Sigmoid colon (tissue), 4 donors: ENCODE measurements around the gene KIAA0232.

Source experiments
- CTCF ChIP-seq, 4 experiments: fragments of 450-650 bp in 3 of 4; fragments of 200-600 bp in 1 of 4; IDR thresholded peaks; one replicate each; pipeline ENCODE4 v1.5.1; 2016 to 2019; ENCODE audit warnings: antibody characterized with exemption in 4 of 4, mild to moderate bottlenecking in 3 of 4, moderate library complexity in 2 of 4
- POLR2A ChIP-seq, 2 donors: fragments of 450-650 bp; IDR thresholded peaks; one replicate each; pipeline ENCODE4 v1.6.1; 2016; ENCODE audit warnings: antibody characterized with exemption in 2 of 2, mild to moderate bottlenecking in 2 of 2, moderate library complexity in 2 of 2
- POLR2AphosphoS5 ChIP-seq, 4 donors: sonication (generic); formaldehyde crosslinking; IDR thresholded peaks; one replicate each; pipeline ENCODE4 v1.6.1; 2017; ENCODE audit warnings: antibody characterized with exemption in 4 of 4

- TF ChIP-seq CTCF (IDR thresholded peaks at IDR 0.05) (no peak), POLR2A (IDR thresholded peaks at IDR 0.05) (peak in 1 of 2 donors; percentile 56), POLR2AphosphoS5 (IDR thresholded peaks at IDR 0.05) (peak in 2 of 4 donors; percentile 35 to 58)
Observed at GRCh38 chr4:6926681-6927478, 144.4 kb downstream of the KIAA0232 start.
